Testis (tissue), 2 donors: ENCODE results near the gene FGF11.

ENCODE experiments used
- POLR2A ChIP-seq: fragments of 450-650 bp; IDR thresholded peaks from one replicate; pipeline ENCODE4 v1.6.1; 2017; ENCODE audit warnings: antibody characterized with exemption, mild to moderate bottlenecking, moderate library complexity
- TF ChIP-seq, protein P1 (sequence below), 3 experiments: fragments of 450-650 bp in 2 of 3; fragments of 200-600 bp in 1 of 3; sonication (generic) in 1 of 3; IDR thresholded peaks; one replicate each; pipeline ENCODE4 v1.5.1; 2016 to 2019; ENCODE audit warnings: antibody characterized with exemption in 3 of 3, mild to moderate bottlenecking in 2 of 3, moderate library complexity in 1 of 3

DNA sequence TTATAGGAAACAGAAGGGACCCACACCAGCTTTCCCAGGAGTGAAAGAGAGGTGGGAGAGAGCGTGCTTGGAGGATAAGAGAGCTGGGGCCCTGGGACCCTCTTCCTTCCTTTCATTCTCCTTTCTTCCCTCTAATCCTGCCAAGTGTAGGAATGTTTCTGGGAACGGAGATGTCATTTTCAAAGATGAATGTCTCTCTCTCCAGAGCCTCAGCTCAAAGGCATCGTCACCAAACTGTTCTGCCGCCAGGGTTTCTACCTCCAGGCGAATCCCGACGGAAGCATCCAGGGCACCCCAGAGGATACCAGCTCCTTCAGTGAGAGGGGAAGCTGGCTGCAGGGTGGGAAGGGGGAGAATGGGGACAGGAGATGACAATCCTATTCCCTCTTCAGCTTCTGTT lies 2.0 kb downstream of the FGF11 start:
- TF ChIP-seq, protein P1, sequence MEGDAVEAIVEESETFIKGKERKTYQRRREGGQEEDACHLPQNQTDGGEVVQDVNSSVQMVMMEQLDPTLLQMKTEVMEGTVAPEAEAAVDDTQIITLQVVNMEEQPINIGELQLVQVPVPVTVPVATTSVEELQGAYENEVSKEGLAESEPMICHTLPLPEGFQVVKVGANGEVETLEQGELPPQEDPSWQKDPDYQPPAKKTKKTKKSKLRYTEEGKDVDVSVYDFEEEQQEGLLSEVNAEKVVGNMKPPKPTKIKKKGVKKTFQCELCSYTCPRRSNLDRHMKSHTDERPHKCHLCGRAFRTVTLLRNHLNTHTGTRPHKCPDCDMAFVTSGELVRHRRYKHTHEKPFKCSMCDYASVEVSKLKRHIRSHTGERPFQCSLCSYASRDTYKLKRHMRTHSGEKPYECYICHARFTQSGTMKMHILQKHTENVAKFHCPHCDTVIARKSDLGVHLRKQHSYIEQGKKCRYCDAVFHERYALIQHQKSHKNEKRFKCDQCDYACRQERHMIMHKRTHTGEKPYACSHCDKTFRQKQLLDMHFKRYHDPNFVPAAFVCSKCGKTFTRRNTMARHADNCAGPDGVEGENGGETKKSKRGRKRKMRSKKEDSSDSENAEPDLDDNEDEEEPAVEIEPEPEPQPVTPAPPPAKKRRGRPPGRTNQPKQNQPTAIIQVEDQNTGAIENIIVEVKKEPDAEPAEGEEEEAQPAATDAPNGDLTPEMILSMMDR (IDR thresholded peaks at IDR 0.05): no peak
- no peak for TF ChIP-seq POLR2A
